Measurements from ENCODE around the gene GALNT10.

The GALNT10 gene

DNA sequence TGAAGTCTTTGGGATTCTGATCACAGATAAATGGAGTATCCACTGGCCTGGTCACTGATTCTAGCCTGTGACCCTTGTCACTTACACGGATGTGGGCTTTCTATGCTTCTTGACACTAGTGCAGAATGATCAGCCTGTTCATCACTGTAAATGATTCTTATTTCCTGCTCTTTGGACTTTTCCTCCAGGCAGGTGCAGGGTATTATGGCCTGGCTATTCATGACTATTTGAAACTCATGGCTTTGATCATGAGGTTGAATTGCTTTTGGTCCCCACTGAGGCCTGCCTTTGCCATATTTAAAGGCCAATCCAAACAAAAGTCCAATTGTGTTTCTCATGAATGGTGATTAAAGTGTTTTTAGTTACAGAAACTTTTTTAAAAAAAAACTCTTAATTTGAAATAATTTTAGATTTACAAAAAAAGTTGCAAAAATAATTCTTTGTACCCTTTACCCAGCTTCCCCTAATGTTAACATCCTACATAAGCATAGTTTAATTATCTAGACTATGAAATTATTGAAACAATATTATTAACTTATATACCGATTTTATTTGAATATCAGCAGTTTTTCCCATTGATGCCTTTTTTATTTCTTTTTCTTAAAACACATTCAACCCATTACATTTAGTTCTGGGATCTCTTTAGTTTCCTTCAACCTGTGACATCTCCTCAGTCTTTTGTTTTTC, 68.1 kb downstream of the GALNT10 start:
- H3K27me3 ChIP-seq (ENCODE audit: control insufficient read depth in 1 of 2, insufficient read depth in 2 of 2, low read length in 2 of 2) = no peaks in the 10 kb centered on the region

DNA sequence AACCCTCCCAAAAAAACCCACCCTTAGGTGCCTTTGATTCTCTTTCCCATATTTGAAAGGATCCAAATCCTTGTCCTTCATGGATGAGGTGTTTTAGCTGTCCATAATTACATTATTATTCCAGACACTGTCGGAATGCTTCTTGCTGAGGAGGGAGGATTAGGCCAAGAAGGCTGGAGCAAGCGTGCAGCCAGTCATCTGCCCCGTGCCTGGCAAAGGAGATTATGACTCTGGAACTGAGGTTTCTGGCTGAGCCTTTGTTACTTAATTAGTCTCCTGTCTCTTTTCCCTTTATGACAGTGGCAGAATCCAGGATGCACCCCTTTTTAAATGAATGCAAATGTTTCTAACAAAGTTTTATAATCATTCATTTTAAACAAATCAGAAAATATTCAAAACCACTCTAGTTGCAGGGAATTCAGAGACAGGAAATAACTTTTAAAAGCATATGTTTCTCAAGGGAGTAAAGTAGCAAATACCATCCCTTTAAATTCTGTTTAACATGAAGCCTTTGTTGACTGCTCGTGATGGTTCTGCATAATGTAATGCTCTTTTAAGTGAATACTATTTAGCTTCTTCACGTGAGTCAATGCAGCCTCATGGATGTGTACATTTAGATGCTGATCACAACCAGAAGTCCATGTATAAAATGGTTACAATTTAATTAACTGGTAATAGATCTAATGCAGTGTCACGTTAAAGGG, 69.8 kb downstream of the GALNT10 start:
- H3K9me3 ChIP-seq (ENCODE audit: low read length) = no peaks in the 10 kb centered on the region
- H3K27ac ChIP-seq (ENCODE audit: low read depth, low read length) = no peak overlapping the region
- H3K36me3 ChIP-seq (ENCODE audit: insufficient read depth, low read length) = no peaks in the 10 kb centered on the region
- no peaks in the 10 kb centered on the region for H3K27me3 ChIP-seq (ENCODE audit: control insufficient read depth in 1 of 2, insufficient read depth in 2 of 2, low read length in 2 of 2)
- H3K4me1 ChIP-seq (ENCODE audit: insufficient read depth, low read length) = peaks cover 30% of the 10 kb centered on the region
- no peak overlapping the region for H3K9ac ChIP-seq (ENCODE audit: low read length)
- no peak overlapping the region for H3K4me3 ChIP-seq (ENCODE audit: low read depth in 1 of 2, low read length in 2 of 2)

More for the DNA sequence above, 68.1 kb downstream of the GALNT10 start:
- Histone ChIP-seq H3K27ac (ENCODE audit: low read depth, low read length) (no peak overlapping the region), H3K9ac (ENCODE audit: low read length) (no peak overlapping the region), H3K4me1 (ENCODE audit: insufficient read depth, low read length) (peaks cover 16% of the 10 kb centered on the region), H3K36me3 (ENCODE audit: insufficient read depth, low read length) (no peaks in the 10 kb centered on the region), H3K4me3 (ENCODE audit: low read depth in 1 of 2, low read length in 2 of 2) (no peak overlapping the region), H3K9me3 (ENCODE audit: low read length) (no peaks in the 10 kb centered on the region)

DNA sequence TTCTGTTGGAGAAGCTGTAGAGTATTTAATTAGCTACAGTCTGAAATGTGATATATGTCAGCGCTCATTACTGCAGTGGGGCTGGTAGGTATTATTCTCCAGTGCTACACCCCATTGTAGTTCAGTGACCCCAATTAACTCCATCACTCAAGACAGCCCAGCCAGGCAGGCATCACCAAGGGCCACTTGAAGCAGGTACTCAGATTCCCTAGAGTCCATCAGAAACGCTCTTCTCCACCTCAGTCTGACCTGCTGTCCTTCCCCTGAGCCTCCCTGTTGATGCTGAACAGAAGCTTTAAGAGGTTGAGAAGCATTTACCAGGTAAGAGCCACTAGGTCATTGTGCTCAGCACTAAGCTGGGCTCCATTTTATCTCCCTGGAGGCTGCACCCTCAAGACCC, 71.8 kb downstream of the GALNT10 start:
- Histone ChIP-seq H3K27ac (ENCODE audit: low read depth, low read length) (no peak overlapping the region), H3K36me3 (ENCODE audit: insufficient read depth, low read length) (no peaks in the 10 kb centered on the region), H3K27me3 (ENCODE audit: control insufficient read depth in 1 of 2, insufficient read depth in 2 of 2, low read length in 2 of 2) (no peaks in the 10 kb centered on the region), H3K9me3 (ENCODE audit: low read length) (no peaks in the 10 kb centered on the region), H3K4me1 (ENCODE audit: insufficient read depth, low read length) (peaks cover 37% of the 10 kb centered on the region), H3K9ac (ENCODE audit: low read length) (no peak overlapping the region), H3K4me3 (ENCODE audit: low read depth in 1 of 2, low read length in 2 of 2) (no peak overlapping the region)

DNA sequence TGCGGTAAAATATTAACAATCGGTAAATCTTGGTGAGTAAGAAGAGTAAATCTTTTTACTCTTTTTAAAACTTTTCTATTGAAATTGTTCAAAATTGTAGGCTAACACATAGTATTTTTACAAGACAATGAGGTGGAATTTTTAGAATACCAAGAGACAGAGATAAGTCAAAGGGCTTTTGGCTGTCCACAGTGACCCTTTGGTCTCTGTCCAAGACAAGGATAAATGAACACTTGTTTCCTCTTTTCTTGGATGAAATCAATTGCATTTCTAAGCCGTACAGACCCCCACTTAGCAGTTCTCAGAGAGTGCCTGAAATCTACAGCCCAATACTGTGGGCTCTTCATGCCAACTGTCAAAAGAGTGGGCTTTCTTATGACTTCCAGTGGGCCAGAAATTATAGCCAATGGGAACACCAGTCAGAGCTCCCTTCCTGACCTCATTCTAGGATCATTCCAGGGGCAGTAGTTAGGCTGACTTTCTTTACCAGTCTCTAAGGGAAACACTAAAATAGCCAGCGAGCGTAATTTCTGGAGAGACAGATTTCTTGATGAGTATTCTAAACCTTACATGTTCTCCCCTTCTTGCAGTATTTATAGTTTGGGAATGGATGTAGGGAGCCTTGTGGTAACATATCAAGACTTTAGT, 74.1 kb downstream of the GALNT10 start:
- Histone ChIP-seq H3K4me3 (ENCODE audit: low read depth in 1 of 2, low read length in 2 of 2) (no peak overlapping the region), H3K27ac (ENCODE audit: low read depth, low read length) (no peak overlapping the region), H3K4me1 (ENCODE audit: insufficient read depth, low read length) (peaks cover 41% of the 10 kb centered on the region), H3K36me3 (ENCODE audit: insufficient read depth, low read length) (no peaks in the 10 kb centered on the region), H3K9ac (ENCODE audit: low read length) (no peak overlapping the region), H3K27me3 (ENCODE audit: control insufficient read depth in 1 of 2, insufficient read depth in 2 of 2, low read length in 2 of 2) (no peaks in the 10 kb centered on the region), H3K9me3 (ENCODE audit: low read length) (no peaks in the 10 kb centered on the region)

DNA sequence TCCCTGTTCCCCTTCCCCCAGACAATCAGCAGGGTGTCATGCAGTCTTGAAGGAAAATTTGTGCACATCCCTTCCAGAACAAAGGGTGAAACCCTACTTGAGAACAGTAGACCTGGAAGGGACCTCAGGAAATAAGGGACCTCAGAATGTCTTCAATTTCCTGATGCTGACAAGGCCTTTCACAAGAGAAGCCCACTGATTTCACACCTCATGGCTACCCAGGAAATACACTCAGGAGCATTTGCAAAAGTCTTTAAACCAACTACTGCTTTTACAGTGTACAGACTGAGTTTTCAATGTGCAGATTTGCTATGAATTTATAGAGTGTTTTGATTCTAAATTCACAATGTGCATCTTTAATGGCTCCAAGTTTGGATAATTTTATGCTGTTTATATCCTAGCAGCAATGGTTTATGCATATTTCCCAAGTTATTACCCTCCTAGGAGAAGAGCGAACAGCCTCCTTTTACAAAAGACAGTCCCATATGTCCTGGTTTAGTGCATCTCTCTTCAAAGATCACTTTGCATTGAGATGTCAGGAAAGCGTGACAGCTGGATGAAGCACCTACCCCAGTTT, 74.8 kb downstream of the GALNT10 start:
- Histone ChIP-seq H3K4me3 (ENCODE audit: low read depth in 1 of 2, low read length in 2 of 2) (no peak overlapping the region), H3K36me3 (ENCODE audit: insufficient read depth, low read length) (no peaks in the 10 kb centered on the region), H3K27me3 (ENCODE audit: control insufficient read depth in 1 of 2, insufficient read depth in 2 of 2, low read length in 2 of 2) (no peaks in the 10 kb centered on the region), H3K4me1 (ENCODE audit: insufficient read depth, low read length) (peaks cover 34% of the 10 kb centered on the region), H3K27ac (ENCODE audit: low read depth, low read length) (no peak overlapping the region), H3K9me3 (ENCODE audit: low read length) (no peaks in the 10 kb centered on the region), H3K9ac (ENCODE audit: low read length) (no peak overlapping the region)

DNA sequence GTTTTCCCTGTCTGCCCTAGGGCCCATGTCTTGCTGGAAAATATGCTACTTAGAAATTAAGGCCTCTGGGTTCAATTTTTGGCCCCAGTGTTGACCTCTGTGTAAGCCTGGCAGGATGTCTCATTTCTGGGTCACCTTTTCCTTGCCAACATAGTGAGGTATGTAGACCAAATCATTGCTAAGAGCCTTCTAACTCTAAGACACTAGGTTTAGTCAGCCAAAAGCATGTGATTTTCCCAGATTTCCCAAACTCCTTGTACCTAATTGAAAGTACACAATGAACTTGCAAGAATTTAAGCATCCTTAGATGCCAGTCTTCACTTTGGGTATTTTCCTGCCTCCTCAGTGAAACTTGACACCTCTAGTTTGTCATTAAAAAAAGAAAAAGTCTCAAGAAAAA, 77.0 kb downstream of the GALNT10 start:
- peaks cover 33% of the 10 kb centered on the region for H3K4me1 ChIP-seq (ENCODE audit: insufficient read depth, low read length)
- no peaks in the 10 kb centered on the region for H3K27me3 ChIP-seq (ENCODE audit: control insufficient read depth in 1 of 2, insufficient read depth in 2 of 2, low read length in 2 of 2)
- no peaks in the 10 kb centered on the region for H3K9me3 ChIP-seq (ENCODE audit: low read length)
- H3K9ac ChIP-seq (ENCODE audit: low read length) = no peak overlapping the region
- no peaks in the 10 kb centered on the region for H3K36me3 ChIP-seq (ENCODE audit: insufficient read depth, low read length)
- no peak overlapping the region for H3K4me3 ChIP-seq (ENCODE audit: low read depth in 1 of 2, low read length in 2 of 2)
- H3K27ac ChIP-seq (ENCODE audit: low read depth, low read length) = no peak overlapping the region

DNA sequence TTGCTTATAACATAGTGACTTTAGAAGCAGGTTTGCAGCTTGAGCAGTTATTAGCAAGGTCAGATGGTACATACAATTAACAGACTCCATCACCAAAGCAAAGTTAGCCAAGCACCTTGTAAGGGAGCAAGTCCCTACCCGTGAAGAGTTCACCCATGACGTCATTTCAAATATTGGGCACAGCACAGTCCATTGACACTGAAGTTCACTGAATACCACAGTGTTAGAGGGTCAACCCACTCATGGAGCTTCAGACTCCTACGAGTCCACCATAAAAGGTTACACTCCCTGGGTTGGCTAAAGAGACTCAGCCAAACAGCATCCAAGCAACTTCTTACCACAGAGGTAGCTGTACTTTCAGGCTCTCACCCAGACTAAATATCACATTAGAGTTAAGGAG, 77.5 kb downstream of the GALNT10 start:
- Histone ChIP-seq H3K27me3 (ENCODE audit: control insufficient read depth in 1 of 2, insufficient read depth in 2 of 2, low read length in 2 of 2) (no peaks in the 10 kb centered on the region), H3K9ac (ENCODE audit: low read length) (no peak overlapping the region), H3K9me3 (ENCODE audit: low read length) (no peaks in the 10 kb centered on the region), H3K27ac (ENCODE audit: low read depth, low read length) (no peak overlapping the region), H3K4me3 (ENCODE audit: low read depth in 1 of 2, low read length in 2 of 2) (no peak overlapping the region), H3K4me1 (ENCODE audit: insufficient read depth, low read length) (peaks cover 39% of the 10 kb centered on the region), H3K36me3 (ENCODE audit: insufficient read depth, low read length) (no peaks in the 10 kb centered on the region)

DNA sequence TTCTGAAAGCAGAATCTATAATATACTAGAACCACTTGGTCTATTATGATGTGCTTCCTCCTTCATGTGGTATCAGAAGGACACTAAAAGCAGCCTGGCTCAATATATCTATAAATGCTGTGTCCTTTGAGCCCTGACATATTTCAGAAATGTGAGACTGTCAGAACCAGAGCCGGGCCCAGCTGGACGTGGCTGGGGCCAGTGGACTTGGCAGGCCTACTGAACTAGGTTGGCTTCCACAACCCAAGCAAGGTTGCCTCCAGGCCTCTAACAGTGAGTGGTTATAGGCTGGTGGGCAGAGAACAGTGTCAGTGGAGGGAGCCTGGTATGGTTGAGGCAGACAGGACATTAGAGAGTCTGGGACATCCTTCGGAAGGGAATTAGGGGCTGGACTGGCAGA, 78.9 kb downstream of the GALNT10 start:
- no peaks in the 10 kb centered on the region for H3K27me3 ChIP-seq (ENCODE audit: control insufficient read depth in 1 of 2, insufficient read depth in 2 of 2, low read length in 2 of 2)
- H3K9me3 ChIP-seq (ENCODE audit: low read length) = no peaks in the 10 kb centered on the region
- H3K9ac ChIP-seq (ENCODE audit: low read length) = no peak overlapping the region
- no peak overlapping the region for H3K4me3 ChIP-seq (ENCODE audit: low read depth in 1 of 2, low read length in 2 of 2)
- no peaks in the 10 kb centered on the region for H3K36me3 ChIP-seq (ENCODE audit: insufficient read depth, low read length)
- H3K4me1 ChIP-seq (ENCODE audit: insufficient read depth, low read length) = peaks cover 41% of the 10 kb centered on the region
- H3K27ac ChIP-seq (ENCODE audit: low read depth, low read length) = no peak overlapping the region

DNA sequence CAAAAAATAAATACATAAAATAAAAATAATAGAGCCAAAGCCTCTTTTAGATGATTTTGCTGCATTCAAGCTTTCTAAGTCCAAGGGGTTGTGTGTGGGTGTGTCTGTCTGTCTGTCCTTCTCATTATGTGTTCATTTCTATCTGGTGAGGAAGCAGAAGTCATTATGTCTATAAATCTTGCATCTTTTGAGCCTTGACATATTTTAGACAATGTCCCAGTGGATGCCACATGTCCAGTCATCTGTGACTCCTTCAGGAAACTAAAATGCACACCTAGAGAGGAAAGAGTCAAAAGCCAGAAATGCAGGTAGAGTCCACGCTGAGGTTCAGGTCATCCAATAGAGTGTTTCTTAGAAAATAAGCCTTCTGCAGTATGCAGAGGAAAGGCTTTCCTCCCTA, 80.9 kb downstream of the GALNT10 start:
- Histone ChIP-seq H3K9me3 (ENCODE audit: low read length) (no peaks in the 10 kb centered on the region), H3K27me3 (ENCODE audit: control insufficient read depth in 1 of 2, insufficient read depth in 2 of 2, low read length in 2 of 2) (no peaks in the 10 kb centered on the region), H3K27ac (ENCODE audit: low read depth, low read length) (no peak overlapping the region), H3K4me3 (ENCODE audit: low read depth in 1 of 2, low read length in 2 of 2) (no peak overlapping the region), H3K4me1 (ENCODE audit: insufficient read depth, low read length) (peaks cover 44% of the 10 kb centered on the region), H3K36me3 (ENCODE audit: insufficient read depth, low read length) (no peaks in the 10 kb centered on the region), H3K9ac (ENCODE audit: low read length) (no peak overlapping the region)

DNA sequence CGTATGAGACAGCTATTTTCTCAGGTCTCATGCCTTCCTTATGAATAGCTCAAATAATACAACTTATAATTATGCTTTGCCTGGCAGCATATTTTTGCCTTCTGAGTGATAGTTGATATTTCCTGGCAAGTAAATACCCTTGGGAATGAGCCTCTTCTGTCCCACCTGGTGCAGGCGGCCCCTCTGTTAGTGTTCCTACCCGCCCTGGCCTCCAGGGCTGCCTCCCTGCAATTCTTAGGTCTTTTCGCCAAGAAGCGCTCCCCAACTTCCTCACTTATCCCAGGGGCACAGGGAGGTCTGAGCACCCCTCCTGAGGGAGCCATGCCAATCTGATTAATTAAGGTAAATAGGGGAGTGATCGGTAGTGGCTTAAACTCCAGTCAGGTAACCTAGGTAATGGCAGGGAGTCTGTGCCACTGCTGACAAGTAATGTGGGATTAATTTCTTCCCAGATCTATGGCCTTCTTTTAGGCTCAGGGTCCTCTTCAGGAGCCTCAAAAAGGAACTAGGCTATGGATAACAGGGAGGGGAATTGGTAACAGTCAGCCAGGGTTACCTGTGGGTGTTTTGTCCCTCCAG, 81.5 kb downstream of the GALNT10 start:
- H3K4me3 ChIP-seq (ENCODE audit: low read depth in 1 of 2, low read length in 2 of 2) = no peak overlapping the region
- no peak overlapping the region for H3K27ac ChIP-seq (ENCODE audit: low read depth, low read length)
- H3K27me3 ChIP-seq (ENCODE audit: control insufficient read depth in 1 of 2, insufficient read depth in 2 of 2, low read length in 2 of 2) = no peaks in the 10 kb centered on the region
- no peaks in the 10 kb centered on the region for H3K36me3 ChIP-seq (ENCODE audit: insufficient read depth, low read length)
- peaks cover 49% of the 10 kb centered on the region for H3K4me1 ChIP-seq (ENCODE audit: insufficient read depth, low read length)
- no peak overlapping the region for H3K9ac ChIP-seq (ENCODE audit: low read length)
- no peaks in the 10 kb centered on the region for H3K9me3 ChIP-seq (ENCODE audit: low read length)

DNA sequence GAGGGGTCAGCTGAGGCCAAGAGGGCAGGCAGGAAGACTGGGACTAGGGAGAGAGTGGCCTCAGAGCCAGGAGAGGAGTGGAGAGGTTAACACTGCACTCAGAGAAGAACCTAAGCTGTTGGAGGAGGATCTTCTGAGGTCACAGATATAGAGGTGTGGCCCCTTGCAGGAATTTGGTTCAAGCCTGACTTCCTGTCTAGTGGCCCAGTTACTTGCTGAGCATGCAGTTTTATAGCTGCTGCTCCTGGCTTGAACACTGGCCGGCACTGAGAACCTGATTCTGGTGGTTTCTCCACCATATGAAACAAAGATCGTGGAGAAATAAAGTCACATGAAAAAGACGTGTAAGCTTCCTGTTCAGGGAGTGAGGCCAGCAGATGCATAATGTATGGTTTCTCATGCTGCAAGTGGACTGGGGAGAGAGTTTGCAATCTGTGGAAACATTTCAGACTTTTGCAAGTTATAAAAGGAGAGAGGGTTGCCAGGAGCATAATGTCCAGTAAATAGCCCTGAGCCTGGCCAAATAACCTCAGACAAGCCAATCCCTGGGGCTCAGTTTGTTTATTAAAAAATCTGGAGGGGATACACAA, 82.6 kb downstream of the GALNT10 start:
- Histone ChIP-seq H3K36me3 (ENCODE audit: insufficient read depth, low read length) (no peaks in the 10 kb centered on the region), H3K4me3 (ENCODE audit: low read depth in 1 of 2, low read length in 2 of 2) (no peak overlapping the region), H3K9ac (ENCODE audit: low read length) (no peak overlapping the region), H3K27ac (ENCODE audit: low read depth, low read length) (no peak overlapping the region), H3K27me3 (ENCODE audit: control insufficient read depth in 1 of 2, insufficient read depth in 2 of 2, low read length in 2 of 2) (no peaks in the 10 kb centered on the region), H3K9me3 (ENCODE audit: low read length) (no peaks in the 10 kb centered on the region), H3K4me1 (ENCODE audit: insufficient read depth, low read length) (peaks cover 51% of the 10 kb centered on the region)

Data from muscle layer of colon (tissue), 2 donors.